HG03442 (cell line): Measurements from ENCODE around the gene KLHDC7B.
A peak's percentile ranks its signal among the peaks of the same experiment; 100 is the strongest.

Experiments used
- ATAC-seq: cut with Tn5 transposase; IDR thresholded peaks from one replicate; pipeline ENCODE4 v1.9.1; 2021; ENCODE audit warnings: mild to moderate bottlenecking, moderate library complexity; ENCODE audit not compliant: unreplicated experiment

Gene KLHDC7B

GRCh38 chr22:50571264-50572175 is 25.8 kb downstream of the KLHDC7B start:
- ATAC-seq: no peak

- no peak for ATAC-seq
Measured at GRCh38 chr22:50572965-50573364, 27.3 kb downstream of the KLHDC7B start.

- ATAC-seq: no peak
Measured at GRCh38 chr22:50573491-50574382, 28.0 kb downstream of the KLHDC7B start.

GRCh38 chr22:50574383-50574755 is 28.7 kb downstream of the KLHDC7B start:
- ATAC-seq: no peak

- no peak for ATAC-seq
Measured at GRCh38 chr22:50575426-50575941, 29.8 kb downstream of the KLHDC7B start.

DNA sequence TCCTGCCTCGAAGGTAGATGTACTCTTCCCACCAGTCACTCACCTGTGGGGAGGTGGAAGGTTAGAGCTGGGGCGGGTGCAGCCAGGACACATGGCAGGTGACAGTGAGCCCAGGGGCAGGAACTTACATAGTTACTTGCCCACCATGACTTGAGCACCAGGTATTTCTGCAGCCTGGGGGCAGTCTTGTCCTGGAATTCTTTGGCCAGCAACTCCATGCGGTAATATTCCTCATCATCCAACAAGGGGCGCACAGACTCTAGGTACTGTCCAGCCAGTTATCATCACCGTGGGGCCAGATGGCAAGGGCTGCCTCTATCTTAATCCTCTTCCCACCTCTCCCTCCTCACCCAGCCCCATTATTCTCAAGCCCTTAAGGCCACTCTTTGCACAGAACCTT is 30.4 kb downstream of the KLHDC7B start:
- no peak for ATAC-seq

- no peak for ATAC-seq
Measured at GRCh38 chr22:50576806-50577696, 31.4 kb downstream of the KLHDC7B start.

DNA sequence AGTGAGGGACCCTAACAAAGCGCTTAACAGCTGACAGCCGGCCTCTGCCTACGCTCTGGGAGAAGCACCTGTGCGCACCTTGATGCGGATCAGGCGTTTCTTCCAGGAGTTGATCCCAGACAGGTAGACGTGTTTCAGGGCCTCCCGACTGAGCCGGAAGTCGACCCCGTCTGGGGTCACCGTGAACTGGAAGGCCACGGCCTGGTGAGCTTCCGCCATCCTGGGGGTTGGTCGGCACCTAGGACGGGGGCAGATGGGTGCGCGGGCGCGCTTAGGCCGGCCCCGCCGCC is 31.9 kb downstream of the KLHDC7B start:
- ATAC-seq: no peak

DNA sequence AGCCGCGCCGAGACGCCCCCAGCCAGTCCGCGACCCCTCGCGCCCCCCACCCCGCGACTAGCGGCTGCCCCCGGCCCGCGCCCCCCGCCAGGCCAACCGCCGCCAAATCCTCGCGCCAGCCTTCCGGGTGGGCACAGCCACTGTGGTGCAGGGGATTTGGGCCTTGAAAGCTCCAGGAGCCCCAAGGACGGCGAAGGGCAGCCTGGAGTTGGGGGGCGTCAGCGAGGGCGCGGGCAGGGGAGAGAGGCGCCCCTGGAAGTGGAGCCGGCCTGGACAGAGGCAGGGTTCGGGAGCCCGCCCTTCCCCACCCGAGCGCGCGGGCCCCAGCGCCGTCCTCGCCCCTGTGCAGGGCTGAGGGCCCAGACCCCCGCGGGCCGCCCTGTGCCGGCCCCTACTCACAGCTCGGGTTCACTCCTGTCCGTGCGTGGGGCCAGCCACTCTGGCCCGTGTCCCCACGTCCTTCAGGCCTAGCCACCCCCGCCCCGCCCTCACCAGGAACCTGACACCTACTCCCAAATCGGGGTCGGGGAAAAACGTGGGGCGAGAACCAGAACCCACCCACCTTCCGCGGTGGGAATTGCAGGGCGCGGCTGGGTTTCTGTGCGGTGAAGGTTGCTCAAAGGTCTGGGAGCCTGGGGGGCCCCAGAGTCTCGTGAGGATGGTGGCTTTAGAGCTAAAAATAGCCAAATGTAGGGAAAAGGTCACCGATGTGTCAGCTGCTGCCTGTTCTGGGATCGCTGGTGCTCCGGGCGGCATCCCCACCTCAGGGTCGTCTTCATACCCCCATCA is 32.5 kb downstream of the KLHDC7B start, which contains the start of gene CPT1B:
Gene CPT1B (minus strand): TSS at position 441 of the 789 bp plus-strand sequence. CDS start 512 bp downstream, outside the sequence.
- no peak for ATAC-seq

GRCh38 chr22:50578776-50579310 is 33.1 kb downstream of the KLHDC7B start:
- no peak for ATAC-seq

DNA sequence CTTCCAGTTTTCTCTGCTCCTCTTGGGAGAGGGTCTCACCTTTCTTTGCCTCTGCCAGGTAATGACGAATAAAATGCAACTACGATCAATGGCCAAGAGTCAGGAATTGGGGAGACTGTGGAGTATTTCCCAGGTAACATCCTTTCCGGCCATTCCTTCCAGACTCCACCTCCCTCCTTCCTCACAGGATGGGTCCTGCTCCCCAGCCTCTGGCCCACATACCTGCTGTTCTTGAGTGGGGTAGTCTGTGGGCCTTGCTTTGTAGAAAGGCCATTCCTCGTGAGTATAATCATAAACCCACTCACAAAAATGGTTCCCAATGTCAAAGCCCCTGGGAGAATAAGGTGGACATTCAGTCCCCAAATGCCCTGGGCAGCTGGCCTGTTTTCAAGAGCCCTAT is 34.1 kb downstream of the KLHDC7B start:
- ATAC-seq: no peak

DNA sequence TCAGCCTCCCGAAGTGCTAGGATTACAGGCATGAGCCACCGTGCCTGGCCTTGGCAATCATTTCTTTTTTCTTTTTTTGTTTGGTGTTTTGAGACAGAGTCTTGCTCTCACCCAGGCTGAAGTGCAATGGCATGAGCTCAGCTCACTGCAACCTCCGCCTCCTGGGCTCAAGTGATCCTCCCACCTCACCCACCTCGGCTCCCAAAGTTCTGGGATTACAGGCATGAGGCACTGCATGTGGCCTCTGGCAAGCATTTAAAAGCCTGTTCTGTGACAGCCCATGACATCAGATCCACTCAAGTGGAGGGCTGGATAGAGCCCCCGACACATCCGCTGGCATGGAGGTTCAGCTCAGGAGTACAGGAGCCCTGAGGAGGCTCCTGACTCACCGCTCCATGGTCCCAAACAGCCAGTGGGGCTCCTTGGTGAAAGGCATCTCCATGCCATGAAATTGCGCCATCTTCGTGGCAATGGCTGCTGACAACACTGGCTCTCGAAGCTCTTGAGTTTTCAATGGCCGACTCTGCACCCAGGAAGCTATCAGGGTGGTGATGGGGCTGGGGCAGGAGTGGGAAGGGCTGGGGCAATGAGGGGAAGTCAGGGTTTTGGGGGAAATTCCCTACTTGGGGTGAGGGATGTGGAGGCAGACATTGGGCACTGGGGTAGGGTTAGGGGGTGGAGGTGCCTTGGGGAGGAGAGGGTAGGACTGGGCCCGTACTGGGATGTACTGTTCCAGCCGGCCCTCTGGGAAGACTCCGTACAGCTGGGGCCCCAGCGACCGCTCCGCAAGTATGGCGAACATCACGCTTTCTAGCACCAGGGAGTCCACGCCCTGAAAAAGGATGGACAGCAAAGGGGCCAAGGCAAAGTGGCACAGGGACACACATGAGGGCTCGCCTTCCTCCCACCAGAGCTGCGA is 35.6 kb downstream of the KLHDC7B start:
- no peak for ATAC-seq

DNA sequence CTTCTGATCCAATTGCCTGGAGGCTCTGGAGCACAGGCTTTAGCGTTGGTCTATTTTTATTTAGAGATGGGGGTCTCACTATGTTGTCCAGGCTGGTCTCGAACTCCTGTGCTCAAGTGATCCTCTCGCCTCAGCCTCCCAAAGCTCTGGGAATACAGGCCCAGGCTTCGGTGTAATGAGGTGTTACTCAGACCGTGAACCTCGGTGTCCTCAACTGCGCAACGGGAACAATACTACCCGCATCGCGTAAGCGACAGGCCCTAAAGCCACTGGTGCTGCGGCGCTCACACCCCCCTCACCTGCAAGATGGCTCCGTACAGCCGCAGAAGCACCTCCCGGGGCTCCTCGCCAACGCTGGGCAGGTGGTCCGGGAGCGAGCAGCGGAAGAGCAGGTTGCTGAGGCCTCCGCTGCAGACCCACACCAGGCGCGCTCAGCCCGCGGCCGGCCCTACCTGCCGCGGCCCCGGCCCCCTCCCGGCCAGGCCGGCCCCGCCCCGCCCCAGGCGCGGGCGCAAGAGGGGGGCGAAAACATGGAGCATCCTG is 36.3 kb downstream of the KLHDC7B start:
- peak; percentile 17 for ATAC-seq

DNA sequence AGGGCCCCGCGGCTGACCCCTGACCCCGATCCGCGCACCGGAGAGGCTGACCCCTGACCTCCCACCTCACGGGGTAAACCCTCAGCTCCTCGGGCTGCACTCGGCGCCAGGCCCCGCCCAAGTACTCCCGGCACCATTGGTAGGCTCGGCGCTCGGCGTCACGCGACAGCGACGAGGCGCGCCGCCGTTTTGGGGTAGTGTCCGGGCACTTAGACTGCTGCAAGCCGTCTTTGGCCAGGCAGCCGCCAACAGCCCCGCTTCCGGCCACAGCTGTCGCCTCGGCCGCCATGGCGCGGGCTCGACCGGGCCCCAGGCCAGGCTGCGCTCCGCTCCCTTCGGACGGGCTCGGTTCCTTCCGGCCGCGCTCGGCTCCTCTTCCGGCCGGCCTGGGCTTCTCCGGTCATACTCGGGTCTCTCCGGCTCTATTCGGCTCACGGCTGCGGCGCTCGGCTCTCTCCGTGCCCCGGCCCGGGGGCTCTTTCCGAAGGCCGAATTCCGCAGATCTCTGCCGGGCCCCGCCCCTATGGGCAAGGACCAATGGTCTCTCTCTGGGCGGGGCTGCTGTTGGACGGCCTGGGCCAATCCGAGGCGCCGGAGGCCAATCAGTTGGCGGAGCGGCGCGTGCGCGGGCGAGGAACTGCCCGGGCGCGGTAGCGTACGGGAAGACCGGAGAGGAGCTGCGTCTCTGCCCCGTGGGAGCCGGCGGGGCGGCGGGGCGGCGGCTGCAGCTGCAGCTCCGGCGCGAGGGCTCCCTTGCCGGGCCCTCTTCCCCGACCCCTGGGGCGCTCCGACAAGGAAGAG is 37.0 kb downstream of the KLHDC7B start, which contains the start of gene CHKB:
Gene CHKB (minus strand): TSS at position 357 of the 801 bp plus-strand sequence. CDS start 68 bp downstream, at position 289.
- ATAC-seq: peak; percentile 91

- peak; percentile 7 for ATAC-seq
Measured at GRCh38 chr22:50583294-50583861, 37.7 kb downstream of the KLHDC7B start.

- no peak for ATAC-seq
Measured at GRCh38 chr22:50584106-50585096, 38.7 kb downstream of the KLHDC7B start.
